ENCODE results near the gene ELF2. TPM values are rescaled to one million over a fixed set of nuclear protein-coding genes. Genes with fewer than 3 reads are reported as not detected.

ELF2 gene
- total and polyA plus RNA-seq, 11 donors = 10.3 to 44.2 (median 34.0) TPM

- H3K4me1 ChIP-seq = peaks cover 0 to 63% (median 12%) of the 10 kb centered on the region in 12 donors
- H3K27ac ChIP-seq = no peak overlapping the region
- no peaks in the 10 kb centered on the region for H3K27me3 ChIP-seq
- DNase-seq (no peak), ATAC-seq (no peak)
- H3K4me3 ChIP-seq = peak overlapping the region in 1 of 12 donors; percentile 25
- intact Hi-C loops (cut with DNase I) = loop anchor here in 2 of 10 donors (5.0 kb wide), 1 partner anchor 158 kb away; the partner anchor contains the start of gene ELF2 (in 2 of the 2)
- 87 to 92% (median 91%) methylated on average over 10 of the region's 10 CpGs for WGBS, 4 donors
- no peaks in the 10 kb centered on the region for H3K9me3 ChIP-seq
- TF ChIP-seq POLR2A (IDR thresholded peaks at IDR 0.05) = no peak
- TF ChIP-seq, protein P1, sequence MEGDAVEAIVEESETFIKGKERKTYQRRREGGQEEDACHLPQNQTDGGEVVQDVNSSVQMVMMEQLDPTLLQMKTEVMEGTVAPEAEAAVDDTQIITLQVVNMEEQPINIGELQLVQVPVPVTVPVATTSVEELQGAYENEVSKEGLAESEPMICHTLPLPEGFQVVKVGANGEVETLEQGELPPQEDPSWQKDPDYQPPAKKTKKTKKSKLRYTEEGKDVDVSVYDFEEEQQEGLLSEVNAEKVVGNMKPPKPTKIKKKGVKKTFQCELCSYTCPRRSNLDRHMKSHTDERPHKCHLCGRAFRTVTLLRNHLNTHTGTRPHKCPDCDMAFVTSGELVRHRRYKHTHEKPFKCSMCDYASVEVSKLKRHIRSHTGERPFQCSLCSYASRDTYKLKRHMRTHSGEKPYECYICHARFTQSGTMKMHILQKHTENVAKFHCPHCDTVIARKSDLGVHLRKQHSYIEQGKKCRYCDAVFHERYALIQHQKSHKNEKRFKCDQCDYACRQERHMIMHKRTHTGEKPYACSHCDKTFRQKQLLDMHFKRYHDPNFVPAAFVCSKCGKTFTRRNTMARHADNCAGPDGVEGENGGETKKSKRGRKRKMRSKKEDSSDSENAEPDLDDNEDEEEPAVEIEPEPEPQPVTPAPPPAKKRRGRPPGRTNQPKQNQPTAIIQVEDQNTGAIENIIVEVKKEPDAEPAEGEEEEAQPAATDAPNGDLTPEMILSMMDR (IDR thresholded peaks at IDR 0.05) = no peak
- H3K36me3 ChIP-seq = peaks cover 0 to 6% (median 0%) of the 10 kb centered on the region in 9 donors
Observed at GRCh38 chr4:139018971-139019758, 157.9 kb downstream of the ELF2 start.

GRCh38 chr4:139018501-139018900 lies 158.5 kb downstream of the ELF2 start:
- peak overlapping the region in 1 of 12 donors; percentile 25 for H3K4me3 ChIP-seq
- H3K27ac ChIP-seq = no peak overlapping the region
- peaks cover 0 to 70% (median 14%) of the 10 kb centered on the region in 12 donors for H3K4me1 ChIP-seq
- intact Hi-C loops (cut with DNase I) = loop anchor here in 2 of 10 donors (5.0 kb wide), 1 partner anchor 159 kb away; the partner anchor contains the start of gene ELF2 (in 2 of the 2)
- ATAC-seq (no peak), DNase-seq (no peak)
- H3K9me3 ChIP-seq = no peaks in the 10 kb centered on the region
- H3K27me3 ChIP-seq = no peaks in the 10 kb centered on the region
- no peak for TF ChIP-seq POLR2A (IDR thresholded peaks at IDR 0.05)
- TF ChIP-seq, protein P1 (IDR thresholded peaks at IDR 0.05) = no peak
- peaks cover 0 to 6% (median 0%) of the 10 kb centered on the region in 9 donors for H3K36me3 ChIP-seq

- intact Hi-C loops (cut with DNase I) = loop anchor here in 2 of 10 donors (5.0 kb wide), 1 partner anchor 159 kb away; the partner anchor contains the start of gene ELF2 (in 2 of the 2)
- WGBS, 4 donors = 79 to 88% (median 84%) methylated on average over 3 of the region's 3 CpGs
- H3K4me3 ChIP-seq = peak overlapping the region in 1 of 12 donors; percentile 84
Observed at GRCh38 chr4:139017861-139018260, 159.2 kb downstream of the ELF2 start.

More at GRCh38 chr4:139017861-139018260, 159.2 kb downstream of the ELF2 start:
- TF ChIP-seq, protein P1 (IDR thresholded peaks at IDR 0.05) = no peak
- no peak for TF ChIP-seq POLR2A (IDR thresholded peaks at IDR 0.05)
- Histone ChIP-seq H3K4me1 (peaks cover 0 to 72% (median 14%) of the 10 kb centered on the region in 12 donors), H3K36me3 (peaks cover 0 to 6% (median 0%) of the 10 kb centered on the region in 9 donors), H3K9me3 (no peaks in the 10 kb centered on the region), H3K27ac (no peak overlapping the region), H3K27me3 (no peaks in the 10 kb centered on the region)
- DNase-seq (no peak), ATAC-seq (no peak)

All from heart left ventricle (tissue), 16 donors.